BLaER1 (cell line): ENCODE measurements around the gene SLC25A47.
A peak's percentile ranks its signal among the peaks of the same experiment; 100 is the strongest.

ENCODE experiments used
- H3K27ac ChIP-seq: shearing (Covaris generic); formaldehyde crosslinking; 2 replicates; pipeline ENCODE4 v1.8.1; 2022
- H3K27me3 ChIP-seq: shearing (Covaris generic); formaldehyde crosslinking; 2 replicates; pipeline ENCODE4 v1.8.1; 2022
- H3K36me3 ChIP-seq: shearing (Covaris generic); formaldehyde crosslinking; 2 replicates; pipeline ENCODE4 v1.8.1; 2022
- H3K4me1 ChIP-seq: shearing (Covaris generic); formaldehyde crosslinking; 2 replicates; pipeline ENCODE4 v1.8.1; 2022
- H3K4me2 ChIP-seq: shearing (Covaris generic); formaldehyde crosslinking; 2 replicates; pipeline ENCODE4 v1.8.1; 2022
- H3K4me3 ChIP-seq: shearing (Covaris generic); formaldehyde crosslinking; 2 replicates; pipeline ENCODE4 v1.8.1; 2022
- H3K9ac ChIP-seq: shearing (Covaris generic); formaldehyde crosslinking; 2 replicates; pipeline ENCODE4 v1.8.1; 2022
- H3K9me3 ChIP-seq: shearing (Covaris generic); formaldehyde crosslinking; 2 replicates; pipeline ENCODE4 v1.8.1; 2022
- H4K20me1 ChIP-seq: shearing (Covaris generic); formaldehyde crosslinking; 2 replicates; pipeline ENCODE4 v1.8.1; 2022
- Cebpa-rat ChIP-seq: shearing (Covaris generic); IDR thresholded peaks from 2 replicates; pipeline ENCODE4 v1.8.1; 2022

The SLC25A47 gene

DNA sequence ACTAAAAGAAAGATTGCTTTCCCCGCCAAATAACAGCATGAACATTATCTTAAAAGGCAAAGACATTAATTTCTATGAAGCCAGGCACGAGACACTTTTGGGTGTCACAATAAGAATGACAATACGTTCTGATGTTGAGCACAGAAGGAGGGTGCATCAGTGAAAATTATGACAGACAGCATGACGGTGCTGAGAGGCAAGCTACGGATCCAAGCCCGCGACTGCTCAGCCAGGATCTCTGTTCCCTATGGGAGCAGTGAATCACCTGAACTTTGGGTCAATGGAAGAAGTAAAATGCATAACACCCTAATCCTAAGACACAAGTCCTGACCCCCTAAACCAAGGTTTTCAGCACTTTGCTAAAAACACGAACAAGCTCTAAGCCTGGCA lies 51.7 kb downstream of the SLC25A47 start:
- Histone ChIP-seq H3K4me3 (peak overlapping the region; percentile 86), H3K36me3 (no peaks in the 10 kb centered on the region), H3K9me3 (no peaks in the 10 kb centered on the region), H3K4me2 (peak overlapping the region; percentile 96), H3K4me1 (peaks cover 26% of the 10 kb centered on the region), H4K20me1 (no peaks in the 10 kb centered on the region), H3K9ac (peak overlapping the region; percentile 83), H3K27ac (no peak overlapping the region), H3K27me3 (no peaks in the 10 kb centered on the region)
- TF ChIP-seq Cebpa-rat = no peak

DNA sequence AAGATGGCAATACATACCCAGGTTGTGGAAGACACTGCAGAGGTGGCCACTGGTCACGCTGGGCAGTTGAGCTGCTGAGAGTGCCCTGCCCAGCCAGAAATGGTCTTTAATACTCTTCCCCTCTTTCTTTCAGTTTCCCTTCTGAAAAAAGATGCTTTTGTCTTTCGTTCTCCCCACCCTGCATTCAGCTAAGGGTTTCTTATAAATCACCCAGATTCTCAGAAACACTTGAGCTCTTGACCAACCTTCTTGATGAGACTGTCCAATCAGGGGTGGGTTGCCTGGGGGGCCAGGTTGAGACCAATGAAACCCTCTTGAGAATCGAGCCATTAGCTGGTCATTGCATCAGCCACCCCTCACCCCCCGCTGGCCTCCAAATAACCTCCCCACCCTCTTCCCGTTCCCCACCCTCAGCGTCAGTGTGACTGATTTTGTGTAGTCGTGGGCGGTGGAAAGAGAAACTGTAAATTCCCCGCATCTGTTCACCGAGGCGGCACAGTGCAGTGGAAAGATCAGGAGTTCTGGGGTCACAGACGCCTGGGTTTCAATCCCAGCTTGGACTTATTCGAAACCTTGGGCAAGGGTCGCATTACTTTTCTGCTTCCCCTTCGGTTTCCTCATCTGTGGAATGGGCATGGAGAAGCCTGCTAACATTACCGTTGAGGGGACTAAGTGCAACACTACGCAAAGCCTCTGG lies 52.3 kb downstream of the SLC25A47 start:
- peak overlapping the region; percentile 86 for H3K4me3 ChIP-seq
- peak overlapping the region; percentile 96 for H3K4me2 ChIP-seq
- no peaks in the 10 kb centered on the region for H3K36me3 ChIP-seq
- H3K27ac ChIP-seq = peak overlapping the region; percentile 66
- peak overlapping the region; percentile 83 for H3K9ac ChIP-seq
- H3K9me3 ChIP-seq = no peaks in the 10 kb centered on the region
- H4K20me1 ChIP-seq = no peaks in the 10 kb centered on the region
- H3K4me1 ChIP-seq = peaks cover 26% of the 10 kb centered on the region
- TF ChIP-seq Cebpa-rat = no peak
- no peaks in the 10 kb centered on the region for H3K27me3 ChIP-seq

DNA sequence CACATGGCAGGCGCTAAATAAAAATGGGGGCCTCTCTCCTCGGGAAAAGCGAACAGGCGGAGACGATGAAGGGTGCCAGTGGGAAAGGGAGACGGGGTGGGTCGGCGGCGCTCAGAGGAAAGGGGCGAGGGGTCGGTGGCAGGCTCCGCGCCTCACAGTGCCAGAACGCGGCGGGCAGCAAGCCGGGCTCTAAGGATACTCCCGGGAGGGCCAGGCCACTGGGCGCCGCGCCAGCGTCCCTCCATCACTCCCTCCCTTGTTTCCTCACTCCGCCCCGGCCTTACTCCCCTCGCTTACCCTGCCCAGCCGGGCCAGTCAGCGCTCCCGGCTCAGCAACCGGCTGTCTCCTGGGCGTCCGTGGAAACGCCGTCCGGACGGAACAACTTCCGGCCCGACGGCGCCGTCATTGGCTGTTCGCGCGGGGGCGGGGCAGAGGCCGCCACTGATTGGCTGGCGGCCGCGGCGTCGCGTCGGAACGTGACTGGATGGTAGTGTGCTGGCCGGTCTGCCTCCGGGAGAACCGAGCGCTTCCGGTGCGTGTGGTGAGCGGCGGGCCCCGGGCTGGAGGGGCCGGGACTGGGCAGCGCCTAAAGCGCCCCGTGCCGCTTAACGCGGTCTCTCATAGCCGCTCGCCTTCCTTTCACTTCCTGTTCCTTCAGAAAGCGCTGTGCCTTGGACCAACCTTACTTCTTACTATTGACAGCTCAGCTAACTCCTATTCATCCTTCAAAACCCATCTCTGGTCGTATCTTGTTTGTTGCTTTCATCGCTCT lies 53.0 kb downstream of the SLC25A47 start, which contains the start of gene WDR25:
WDR25 (plus strand) TSS at position 523 of the 773 bp plus-strand sequence.
- Histone ChIP-seq H3K9me3 (no peaks in the 10 kb centered on the region), H4K20me1 (no peaks in the 10 kb centered on the region), H3K36me3 (no peaks in the 10 kb centered on the region), H3K9ac (peak within 1 kb of the TSS; percentile 83), H3K4me2 (peak within 1 kb of the TSS; percentile 96), H3K27me3 (no peaks in the 10 kb centered on the region), H3K4me3 (peak within 1 kb of the TSS; percentile 86), H3K4me1 (peaks cover 26% of the 10 kb centered on the region), H3K27ac (peak within 1 kb of the TSS; percentile 66)
- no peak for TF ChIP-seq Cebpa-rat

DNA sequence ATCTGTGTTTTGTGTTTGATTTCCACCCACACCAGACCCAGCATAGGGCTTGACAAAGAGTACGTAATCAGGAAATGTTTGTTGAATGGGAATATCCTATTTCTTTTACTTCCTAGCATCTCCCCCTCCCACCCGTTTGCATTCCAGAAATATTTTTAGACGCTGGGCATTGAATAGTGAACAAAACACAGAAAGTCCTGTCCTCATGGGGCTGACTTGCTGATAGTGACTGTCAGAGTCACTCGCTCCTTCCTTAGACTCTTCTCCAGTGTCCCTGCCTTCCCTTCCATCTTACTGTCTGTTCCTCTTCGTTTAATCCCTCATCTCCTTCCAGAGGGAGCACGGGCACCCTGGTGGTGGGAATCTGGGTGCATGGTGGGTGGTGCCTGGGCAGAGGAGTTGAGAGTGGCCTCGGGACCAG lies 53.6 kb downstream of the SLC25A47 start:
- Histone ChIP-seq H3K4me3 (peak overlapping the region; percentile 86), H3K9ac (peak overlapping the region; percentile 83), H4K20me1 (no peaks in the 10 kb centered on the region), H3K27ac (peak overlapping the region; percentile 57), H3K4me2 (peak overlapping the region; percentile 96), H3K27me3 (no peaks in the 10 kb centered on the region), H3K9me3 (no peaks in the 10 kb centered on the region), H3K4me1 (peaks cover 26% of the 10 kb centered on the region), H3K36me3 (peaks cover 4% of the 10 kb centered on the region; the same call in 1 of the 2 replicates)
- no peak for TF ChIP-seq Cebpa-rat
